Testis (tissue), 3 donors: ENCODE data around the gene BRAT1. TPM values are rescaled to one million over a fixed set of nuclear protein-coding genes. Genes with fewer than 3 reads are reported as not detected.

ENCODE experiments used
- DNase-seq: peaks from one replicate; pipeline ENCODE4 v3.0.0-alpha.2; 2019
- H3K27ac ChIP-seq, 2 donors: fragments of 200-600 bp; sonication (generic); one replicate each; pipeline ENCODE4 v1.5.1; 2019
- H3K27me3 ChIP-seq: fragments of 200-600 bp; sonication (generic); one replicate; pipeline ENCODE4 v1.5.1; 2019
- H3K36me3 ChIP-seq: fragments of 200-600 bp; sonication (generic); one replicate; pipeline ENCODE4 v1.5.1; 2017; ENCODE audit warnings: low read depth; ENCODE audit errors: missing control alignments
- H3K4me1 ChIP-seq: fragments of 200-600 bp; sonication (generic); one replicate; pipeline ENCODE4 v1.5.1; 2019
- H3K4me3 ChIP-seq, 2 donors: fragments of 200-600 bp; sonication (generic); one replicate each; pipeline ENCODE4 v1.5.1; 2017 to 2019
- H3K9me3 ChIP-seq: fragments of 200-600 bp; sonication (generic); one replicate; pipeline ENCODE4 v1.5.1; 2017
- POLR2A ChIP-seq: fragments of 450-650 bp; IDR thresholded peaks from one replicate; pipeline ENCODE4 v1.6.1; 2017; ENCODE audit warnings: antibody characterized with exemption, mild to moderate bottlenecking, moderate library complexity
- WGBS, 2 donors: methylation state at CpG; one replicate each; pipeline ENCODE4 v1.1.5; 2018; 5-methylcytosine and 5-hydroxymethylcytosine counted together
- intact Hi-C: fragments of 100-400 bp; cut with DNase I; formaldehyde crosslinking; loops from one replicate; pipeline ENCODE4 v1.15.1; 2023; ENCODE audit warnings: low total_unique reads
- polyA plus RNA-seq: library from polyadenylated mRNA; stranded (reverse); fragments of 350-450 nt; fragmentation: Illumina TruSeq; extraction: RNeasy Lipid Tissue Mini Kit (QIAGEN cat#74804); gene quantifications from one replicate; pipeline ENCODE4 v1.2.3, GENCODE V29; 2014; ENCODE audit warnings: low read depth, low replicate concordance; ENCODE audit not compliant: insufficient read depth
- total RNA-seq, 2 donors: library from RNA; depleted of rRNA; stranded (reverse); fragments of >200 nt; gene quantifications; one replicate each; pipeline ENCODE4 v1.2.3, GENCODE V29; 2016
- TF ChIP-seq, protein P1 (sequence below), 3 experiments: fragments of 450-650 bp in 2 of 3; fragments of 200-600 bp in 1 of 3; sonication (generic) in 1 of 3; IDR thresholded peaks; one replicate each; pipeline ENCODE4 v1.5.1; 2016 to 2019; ENCODE audit warnings: antibody characterized with exemption in 3 of 3, mild to moderate bottlenecking in 2 of 3, moderate library complexity in 1 of 3

BRAT1 gene
- total and polyA plus RNA-seq, 3 donors from 2014 or later = 45.3 to 108 (median 104) TPM

DNA sequence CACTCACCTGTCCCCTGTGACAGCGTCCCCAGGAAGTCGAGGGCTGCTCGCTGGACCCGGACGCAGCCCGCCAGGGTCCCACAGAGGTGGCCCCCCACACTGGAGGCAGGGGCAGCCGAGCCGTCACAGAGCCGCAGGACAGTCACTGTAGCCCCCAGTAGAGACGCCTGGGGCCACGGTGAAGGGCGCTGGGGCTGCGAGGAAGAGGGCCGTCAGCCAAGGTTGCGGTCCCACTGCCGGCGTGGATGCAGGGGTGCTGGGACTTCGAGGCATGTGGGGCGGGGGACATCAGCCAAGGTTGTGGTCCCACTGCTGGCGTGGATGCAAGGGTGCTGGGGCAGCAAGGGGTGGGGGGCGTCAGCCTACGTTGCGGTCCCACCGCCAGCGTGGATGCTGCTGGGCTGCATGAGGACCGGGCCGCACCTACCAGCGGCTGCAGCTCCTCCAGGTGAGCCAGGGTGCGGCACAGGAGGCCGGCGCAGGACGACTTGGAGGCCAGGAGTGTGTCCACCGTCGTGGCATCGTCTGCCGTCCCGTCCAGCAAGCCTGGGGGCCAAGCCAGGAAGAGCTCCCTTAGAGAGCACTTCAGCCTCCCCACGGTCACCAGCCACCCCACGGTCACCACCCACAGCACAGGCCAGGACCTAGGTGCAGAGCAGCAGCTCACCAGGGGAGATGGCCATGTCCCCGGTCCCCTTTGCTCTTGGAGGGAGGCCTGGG lies 13.9 kb downstream of the BRAT1 start:
- no peak for TF ChIP-seq POLR2A
- TF ChIP-seq, protein P1, sequence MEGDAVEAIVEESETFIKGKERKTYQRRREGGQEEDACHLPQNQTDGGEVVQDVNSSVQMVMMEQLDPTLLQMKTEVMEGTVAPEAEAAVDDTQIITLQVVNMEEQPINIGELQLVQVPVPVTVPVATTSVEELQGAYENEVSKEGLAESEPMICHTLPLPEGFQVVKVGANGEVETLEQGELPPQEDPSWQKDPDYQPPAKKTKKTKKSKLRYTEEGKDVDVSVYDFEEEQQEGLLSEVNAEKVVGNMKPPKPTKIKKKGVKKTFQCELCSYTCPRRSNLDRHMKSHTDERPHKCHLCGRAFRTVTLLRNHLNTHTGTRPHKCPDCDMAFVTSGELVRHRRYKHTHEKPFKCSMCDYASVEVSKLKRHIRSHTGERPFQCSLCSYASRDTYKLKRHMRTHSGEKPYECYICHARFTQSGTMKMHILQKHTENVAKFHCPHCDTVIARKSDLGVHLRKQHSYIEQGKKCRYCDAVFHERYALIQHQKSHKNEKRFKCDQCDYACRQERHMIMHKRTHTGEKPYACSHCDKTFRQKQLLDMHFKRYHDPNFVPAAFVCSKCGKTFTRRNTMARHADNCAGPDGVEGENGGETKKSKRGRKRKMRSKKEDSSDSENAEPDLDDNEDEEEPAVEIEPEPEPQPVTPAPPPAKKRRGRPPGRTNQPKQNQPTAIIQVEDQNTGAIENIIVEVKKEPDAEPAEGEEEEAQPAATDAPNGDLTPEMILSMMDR (IDR thresholded peaks at IDR 0.05) = no peak
- Histone ChIP-seq H3K27me3 (no peaks in the 10 kb centered on the region), H3K4me3 (no peak overlapping the region), H3K9me3 (no peaks in the 10 kb centered on the region), H3K4me1 (peaks cover 6% of the 10 kb centered on the region), H3K36me3 (no peaks in the 10 kb centered on the region), H3K27ac (no peak overlapping the region)
- DNase-seq = no peak
- 95 to 97% methylated on average over 13 to 40 of the region's 40 CpGs for WGBS, 2 donors
- intact Hi-C loops = no loop called here

GRCh38 chr7:2540641-2541051 lies 14.7 kb downstream of the BRAT1 start:
- Histone ChIP-seq H3K4me3 (no peak overlapping the region), H3K27ac (no peak overlapping the region), H3K9me3 (no peaks in the 10 kb centered on the region), H3K27me3 (no peaks in the 10 kb centered on the region), H3K4me1 (peaks cover 6% of the 10 kb centered on the region), H3K36me3 (no peaks in the 10 kb centered on the region)
- no peak for TF ChIP-seq POLR2A
- TF ChIP-seq, protein P1 (IDR thresholded peaks at IDR 0.05) = no peak
- WGBS, 2 donors = 97 to 98% methylated on average over 12 to 18 of the region's 19 CpGs
- no peak for DNase-seq
- intact Hi-C loops = no loop called here

- no peak overlapping the region for H3K27ac ChIP-seq
- no peak for DNase-seq
- TF ChIP-seq POLR2A = no peak
- TF ChIP-seq, protein P1 (IDR thresholded peaks at IDR 0.05) = no peak
- H3K36me3 ChIP-seq = no peaks in the 10 kb centered on the region
- 97% methylated on average over 7 of the region's 7 CpGs for WGBS, 2 donors
- no peaks in the 10 kb centered on the region for H3K9me3 ChIP-seq
- peaks cover 6% of the 10 kb centered on the region for H3K4me1 ChIP-seq
- H3K4me3 ChIP-seq = no peak overlapping the region
- no peaks in the 10 kb centered on the region for H3K27me3 ChIP-seq
- intact Hi-C loops = no loop called here
Observed at GRCh38 chr7:2540133-2540532, 15.2 kb downstream of the BRAT1 start.

GRCh38 chr7:2539031-2539911 lies 16.1 kb downstream of the BRAT1 start:
- no peaks in the 10 kb centered on the region for H3K36me3 ChIP-seq
- H3K27ac ChIP-seq = no peak overlapping the region
- no peak for DNase-seq
- H3K9me3 ChIP-seq = no peaks in the 10 kb centered on the region
- no peak overlapping the region for H3K4me3 ChIP-seq
- WGBS, 2 donors = 84 to 100% methylated on average over 4 to 32 of the region's 32 CpGs
- intact Hi-C loops = no loop called here
- H3K27me3 ChIP-seq = no peaks in the 10 kb centered on the region
- H3K4me1 ChIP-seq = peaks cover 6% of the 10 kb centered on the region
- TF ChIP-seq POLR2A = no peak
- TF ChIP-seq, protein P1 (IDR thresholded peaks at IDR 0.05) = no peak
